GM12874 (cell line): ENCODE results near the gene MYO18B.

Experiments used
- TF ChIP-seq, protein P1 (sequence below): IDR thresholded peaks from 2 replicates; pipeline ENCODE4 v1.5.1; 2011; ENCODE audit warnings: low read depth, mild to moderate bottlenecking, control low read depth, low read length, moderate library complexity; ENCODE audit not compliant: insufficient read depth

Gene MYO18B, protein sequence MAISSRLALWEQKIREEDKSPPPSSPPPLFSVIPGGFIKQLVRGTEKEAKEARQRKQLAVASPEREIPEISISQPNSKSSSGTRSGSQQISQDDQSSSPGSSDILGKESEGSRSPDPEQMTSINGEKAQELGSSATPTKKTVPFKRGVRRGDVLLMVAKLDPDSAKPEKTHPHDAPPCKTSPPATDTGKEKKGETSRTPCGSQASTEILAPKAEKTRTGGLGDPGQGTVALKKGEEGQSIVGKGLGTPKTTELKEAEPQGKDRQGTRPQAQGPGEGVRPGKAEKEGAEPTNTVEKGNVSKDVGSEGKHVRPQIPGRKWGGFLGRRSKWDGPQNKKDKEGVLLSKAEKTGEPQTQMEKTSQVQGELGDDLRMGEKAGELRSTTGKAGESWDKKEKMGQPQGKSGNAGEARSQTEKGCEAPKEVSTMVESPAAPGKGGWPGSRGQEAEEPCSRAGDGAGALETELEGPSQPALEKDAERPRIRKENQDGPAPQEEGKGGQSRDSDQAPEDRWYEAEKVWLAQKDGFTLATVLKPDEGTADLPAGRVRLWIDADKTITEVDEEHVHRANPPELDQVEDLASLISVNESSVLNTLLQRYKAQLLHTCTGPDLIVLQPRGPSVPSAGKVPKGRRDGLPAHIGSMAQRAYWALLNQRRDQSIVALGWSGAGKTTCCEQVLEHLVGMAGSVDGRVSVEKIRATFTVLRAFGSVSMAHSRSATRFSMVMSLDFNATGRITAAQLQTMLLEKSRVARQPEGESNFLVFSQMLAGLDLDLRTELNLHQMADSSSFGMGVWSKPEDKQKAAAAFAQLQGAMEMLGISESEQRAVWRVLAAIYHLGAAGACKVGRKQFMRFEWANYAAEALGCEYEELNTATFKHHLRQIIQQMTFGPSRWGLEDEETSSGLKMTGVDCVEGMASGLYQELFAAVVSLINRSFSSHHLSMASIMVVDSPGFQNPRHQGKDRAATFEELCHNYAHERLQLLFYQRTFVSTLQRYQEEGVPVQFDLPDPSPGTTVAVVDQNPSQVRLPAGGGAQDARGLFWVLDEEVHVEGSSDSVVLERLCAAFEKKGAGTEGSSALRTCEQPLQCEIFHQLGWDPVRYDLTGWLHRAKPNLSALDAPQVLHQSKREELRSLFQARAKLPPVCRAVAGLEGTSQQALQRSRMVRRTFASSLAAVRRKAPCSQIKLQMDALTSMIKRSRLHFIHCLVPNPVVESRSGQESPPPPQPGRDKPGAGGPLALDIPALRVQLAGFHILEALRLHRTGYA (N-terminal part only)

DNA sequence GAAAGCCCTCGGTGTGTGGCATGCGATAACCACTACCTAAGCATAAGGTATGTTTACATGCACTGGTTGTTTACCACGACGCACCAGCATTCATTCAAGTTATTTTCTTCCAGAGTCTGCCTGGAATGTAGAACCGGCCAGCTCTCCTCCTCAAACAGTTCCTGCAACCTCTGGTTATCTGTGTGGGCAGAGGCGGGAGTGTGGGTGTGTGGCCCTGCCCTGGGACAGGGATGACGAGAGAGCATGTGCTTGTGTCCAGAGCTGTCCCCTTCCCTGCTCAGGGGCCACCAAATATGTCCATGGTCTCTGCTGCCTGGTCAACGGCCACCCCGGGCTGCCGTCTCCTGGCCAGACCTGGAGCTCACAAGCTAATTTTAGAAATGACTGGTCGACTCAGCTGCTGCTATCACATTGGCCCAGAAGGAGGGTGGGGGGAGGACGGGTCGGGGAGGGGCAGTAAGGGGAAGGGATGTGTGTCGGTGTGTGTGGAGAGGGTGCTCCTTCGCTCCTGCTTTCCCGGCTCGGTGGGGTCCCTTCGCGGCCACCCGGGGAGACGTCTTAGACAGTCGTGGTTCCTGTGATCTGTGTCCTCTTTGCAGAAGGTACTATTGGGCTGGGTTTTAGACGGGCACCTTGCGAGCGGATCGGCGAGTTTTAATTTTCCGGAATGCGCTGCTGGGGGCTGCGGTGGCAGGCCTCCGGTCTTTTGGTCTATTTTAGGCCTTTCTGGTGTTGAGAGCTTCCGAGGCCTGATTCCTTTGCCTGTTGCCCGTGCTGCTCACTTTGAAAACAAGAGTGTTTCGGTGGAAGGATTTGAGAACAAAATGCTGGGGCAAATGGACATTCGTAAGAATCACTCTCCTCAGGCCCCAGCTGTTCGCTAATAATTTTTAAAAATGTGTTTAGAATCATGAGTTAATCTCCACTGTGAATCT is at the start of gene MYO18B:
Gene MYO18B, plus strand, starts transcription at position 497 of the 935 bp plus-strand sequence. CDS start 18,905 bp downstream, outside the sequence.
- TF ChIP-seq, protein P1, sequence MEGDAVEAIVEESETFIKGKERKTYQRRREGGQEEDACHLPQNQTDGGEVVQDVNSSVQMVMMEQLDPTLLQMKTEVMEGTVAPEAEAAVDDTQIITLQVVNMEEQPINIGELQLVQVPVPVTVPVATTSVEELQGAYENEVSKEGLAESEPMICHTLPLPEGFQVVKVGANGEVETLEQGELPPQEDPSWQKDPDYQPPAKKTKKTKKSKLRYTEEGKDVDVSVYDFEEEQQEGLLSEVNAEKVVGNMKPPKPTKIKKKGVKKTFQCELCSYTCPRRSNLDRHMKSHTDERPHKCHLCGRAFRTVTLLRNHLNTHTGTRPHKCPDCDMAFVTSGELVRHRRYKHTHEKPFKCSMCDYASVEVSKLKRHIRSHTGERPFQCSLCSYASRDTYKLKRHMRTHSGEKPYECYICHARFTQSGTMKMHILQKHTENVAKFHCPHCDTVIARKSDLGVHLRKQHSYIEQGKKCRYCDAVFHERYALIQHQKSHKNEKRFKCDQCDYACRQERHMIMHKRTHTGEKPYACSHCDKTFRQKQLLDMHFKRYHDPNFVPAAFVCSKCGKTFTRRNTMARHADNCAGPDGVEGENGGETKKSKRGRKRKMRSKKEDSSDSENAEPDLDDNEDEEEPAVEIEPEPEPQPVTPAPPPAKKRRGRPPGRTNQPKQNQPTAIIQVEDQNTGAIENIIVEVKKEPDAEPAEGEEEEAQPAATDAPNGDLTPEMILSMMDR = no peak

GRCh38 chr22:25692397-25693267 is 49.4 kb upstream of the MYO18B start:
- TF ChIP-seq, protein P1 = no peak

DNA sequence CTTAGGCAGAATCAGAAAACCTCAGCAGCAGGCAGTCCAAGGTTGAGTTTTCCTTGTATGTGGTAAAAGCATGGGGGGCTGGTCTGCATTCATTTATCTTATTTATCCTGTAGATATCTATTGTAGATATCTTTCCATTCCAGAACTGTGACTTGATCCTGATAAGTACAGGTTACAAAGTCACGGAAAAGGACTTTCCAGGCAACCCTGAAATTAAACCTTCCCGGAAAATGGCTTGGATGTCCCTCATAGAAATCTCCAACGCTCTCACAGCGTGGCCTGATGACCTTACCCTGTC is 48.8 kb upstream of the MYO18B start:
- TF ChIP-seq, protein P1 = no peak

- TF ChIP-seq, protein P1 = no peak
Measured at GRCh38 chr22:25694196-25694907, 47.6 kb upstream of the MYO18B start.

DNA sequence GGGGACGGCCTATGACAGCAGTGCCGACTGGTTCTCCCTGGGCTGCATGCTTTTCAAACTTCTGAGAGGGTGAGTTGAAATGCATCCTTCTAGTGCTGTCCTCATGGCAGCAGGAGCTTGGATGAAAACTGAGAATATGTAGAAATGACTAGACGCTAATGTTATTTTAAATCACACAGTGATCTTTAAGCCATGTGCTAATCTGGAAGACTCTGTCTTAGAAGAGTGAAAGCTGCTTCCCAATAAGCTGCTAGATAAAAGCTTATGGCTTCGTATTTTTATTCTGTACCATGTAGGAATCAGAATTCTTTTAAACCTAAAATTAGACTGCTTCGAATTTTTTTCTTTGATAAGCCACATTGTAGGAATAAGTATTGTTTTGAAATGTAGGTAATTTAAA is 46.8 kb upstream of the MYO18B start:
- TF ChIP-seq, protein P1 = no peak

GRCh38 chr22:25696763-25697162 is 45.2 kb upstream of the MYO18B start:
- TF ChIP-seq, protein P1 = no peak
